ENCODE measurements around the gene UBTF. TPM values are rescaled to one million over a fixed set of nuclear protein-coding genes. Genes with fewer than 3 reads are reported as not detected.

UBTF gene
- total and polyA plus RNA-seq, 9 of the 15 experiments (the other 6 are each of a cell fraction or from before 2014, with no cell fraction given), result 1.2 to 113 (median 83.6) TPM

DNA sequence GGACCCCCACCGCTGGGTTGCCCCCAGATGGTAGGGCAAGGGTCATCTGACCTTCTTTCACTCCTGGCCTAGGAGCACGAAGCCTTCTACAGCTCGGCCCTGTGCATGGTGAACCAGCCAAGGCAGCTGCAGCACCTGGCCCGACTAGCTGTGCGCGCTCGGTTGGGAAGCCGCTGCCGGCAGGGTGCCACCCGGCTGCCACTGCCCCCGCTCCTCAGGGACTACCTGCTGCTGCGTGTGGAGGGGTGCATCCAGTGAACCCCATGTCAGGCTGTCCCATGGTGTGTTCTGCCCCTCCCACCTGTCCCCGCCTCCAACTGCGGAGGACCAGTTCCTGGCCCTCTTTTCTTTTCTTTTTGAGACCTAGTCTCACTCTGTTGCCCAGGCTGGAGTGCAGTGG, 41.3 kb downstream of the UBTF start:
- 0 out of 4 replicates have a peak overlapping the region, but pooled peaks of 1 of the 2 experiments have one; percentile 45 for H3K9ac ChIP-seq (ENCODE audit: insufficient read depth in 1 of 2, low read depth in 2 of 2, low read length in 2 of 2)
- DNase-seq (ENCODE audit: extremely low read depth in 1 of 4, low spot score in 3 of 4) (no peak), ATAC-seq (no peak; the same call in 1 of the 3 replicates), FAIRE-seq (no peak)
- H3K36me3 ChIP-seq (ENCODE audit: control insufficient read depth, insufficient read depth, low read length), result peaks cover 46% of the 10 kb centered on the region; the same call in 2 of the 3 replicates
- no peak overlapping the region for H3K27ac ChIP-seq (ENCODE audit: extremely low read depth, low read depth, low read length)
- H4K20me1 ChIP-seq (replicated peaks; ENCODE audit: control insufficient read depth, insufficient read depth, low read length), result no peaks in the 10 kb centered on the region
- POLR2A ChIA-PET, result interaction anchor here (0.6 to 3.2 kb wide), 3 partner anchors 9 to 66 kb away, joined by 3 to 10 read pairs (median 3); partner anchors contain the start of gene TMUB2
- no peaks in the 10 kb centered on the region for H3K9me3 ChIP-seq (replicated peaks; ENCODE audit: control insufficient read depth, insufficient read depth, low read depth, low read length)
- in situ Hi-C loops (cut with MboI) (no loop called here), intact Hi-C loops (cut with micrococcal nuclease) (no loop called here)
- WGBS (ENCODE audit: insufficient coverage, low coverage, missing lambda C conversion rate), result 97% methylated on average over 12 of the region's 14 CpGs
- H3K4me1 ChIP-seq (replicated peaks in 1 of 2; ENCODE audit: control insufficient read depth in 2 of 2, insufficient read depth in 2 of 2, low read length in 2 of 2), result peaks cover 1 to 11% of the 10 kb centered on the region in 2 experiments; a peak in 1 of 5 replicates
- no peak overlapping the region for H3K4me3 ChIP-seq
- BruUV-seq (replicated peaks), result no TSS peak
- H2AFZ ChIP-seq (ENCODE audit: low read depth, low read length), result no peak overlapping the region
- CTCF ChIA-PET (ENCODE audit: low intra/inter-chr PET ratio), result no interaction called here
- H3K9me1 ChIP-seq (ENCODE audit: control insufficient read depth, insufficient read depth, low read length), result no peaks in the 10 kb centered on the region
- TF ChIP-seq KLF1 (tag; IDR thresholded peaks at IDR 0.05) (no peak), ZEB2 (IDR thresholded peaks at IDR 0.05) (no peak), RBFOX2 (IDR thresholded peaks at IDR 0.05; ENCODE audit: low read depth, low read length) (peak; percentile 38; the same call in 1 of the 2 replicates), POLR2G (IDR thresholded peaks at IDR 0.05; ENCODE audit: low read depth, low read length) (peak; percentile 40; the same call in 1 of the 2 replicates)
- TF ChIP-seq, protein P1, sequence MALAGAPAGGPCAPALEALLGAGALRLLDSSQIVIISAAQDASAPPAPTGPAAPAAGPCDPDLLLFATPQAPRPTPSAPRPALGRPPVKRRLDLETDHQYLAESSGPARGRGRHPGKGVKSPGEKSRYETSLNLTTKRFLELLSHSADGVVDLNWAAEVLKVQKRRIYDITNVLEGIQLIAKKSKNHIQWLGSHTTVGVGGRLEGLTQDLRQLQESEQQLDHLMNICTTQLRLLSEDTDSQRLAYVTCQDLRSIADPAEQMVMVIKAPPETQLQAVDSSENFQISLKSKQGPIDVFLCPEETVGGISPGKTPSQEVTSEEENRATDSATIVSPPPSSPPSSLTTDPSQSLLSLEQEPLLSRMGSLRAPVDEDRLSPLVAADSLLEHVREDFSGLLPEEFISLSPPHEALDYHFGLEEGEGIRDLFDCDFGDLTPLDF (CRISPR knock-in tag; IDR thresholded peaks at IDR 0.05), result no peak
- TF ChIP-seq, protein P2, sequence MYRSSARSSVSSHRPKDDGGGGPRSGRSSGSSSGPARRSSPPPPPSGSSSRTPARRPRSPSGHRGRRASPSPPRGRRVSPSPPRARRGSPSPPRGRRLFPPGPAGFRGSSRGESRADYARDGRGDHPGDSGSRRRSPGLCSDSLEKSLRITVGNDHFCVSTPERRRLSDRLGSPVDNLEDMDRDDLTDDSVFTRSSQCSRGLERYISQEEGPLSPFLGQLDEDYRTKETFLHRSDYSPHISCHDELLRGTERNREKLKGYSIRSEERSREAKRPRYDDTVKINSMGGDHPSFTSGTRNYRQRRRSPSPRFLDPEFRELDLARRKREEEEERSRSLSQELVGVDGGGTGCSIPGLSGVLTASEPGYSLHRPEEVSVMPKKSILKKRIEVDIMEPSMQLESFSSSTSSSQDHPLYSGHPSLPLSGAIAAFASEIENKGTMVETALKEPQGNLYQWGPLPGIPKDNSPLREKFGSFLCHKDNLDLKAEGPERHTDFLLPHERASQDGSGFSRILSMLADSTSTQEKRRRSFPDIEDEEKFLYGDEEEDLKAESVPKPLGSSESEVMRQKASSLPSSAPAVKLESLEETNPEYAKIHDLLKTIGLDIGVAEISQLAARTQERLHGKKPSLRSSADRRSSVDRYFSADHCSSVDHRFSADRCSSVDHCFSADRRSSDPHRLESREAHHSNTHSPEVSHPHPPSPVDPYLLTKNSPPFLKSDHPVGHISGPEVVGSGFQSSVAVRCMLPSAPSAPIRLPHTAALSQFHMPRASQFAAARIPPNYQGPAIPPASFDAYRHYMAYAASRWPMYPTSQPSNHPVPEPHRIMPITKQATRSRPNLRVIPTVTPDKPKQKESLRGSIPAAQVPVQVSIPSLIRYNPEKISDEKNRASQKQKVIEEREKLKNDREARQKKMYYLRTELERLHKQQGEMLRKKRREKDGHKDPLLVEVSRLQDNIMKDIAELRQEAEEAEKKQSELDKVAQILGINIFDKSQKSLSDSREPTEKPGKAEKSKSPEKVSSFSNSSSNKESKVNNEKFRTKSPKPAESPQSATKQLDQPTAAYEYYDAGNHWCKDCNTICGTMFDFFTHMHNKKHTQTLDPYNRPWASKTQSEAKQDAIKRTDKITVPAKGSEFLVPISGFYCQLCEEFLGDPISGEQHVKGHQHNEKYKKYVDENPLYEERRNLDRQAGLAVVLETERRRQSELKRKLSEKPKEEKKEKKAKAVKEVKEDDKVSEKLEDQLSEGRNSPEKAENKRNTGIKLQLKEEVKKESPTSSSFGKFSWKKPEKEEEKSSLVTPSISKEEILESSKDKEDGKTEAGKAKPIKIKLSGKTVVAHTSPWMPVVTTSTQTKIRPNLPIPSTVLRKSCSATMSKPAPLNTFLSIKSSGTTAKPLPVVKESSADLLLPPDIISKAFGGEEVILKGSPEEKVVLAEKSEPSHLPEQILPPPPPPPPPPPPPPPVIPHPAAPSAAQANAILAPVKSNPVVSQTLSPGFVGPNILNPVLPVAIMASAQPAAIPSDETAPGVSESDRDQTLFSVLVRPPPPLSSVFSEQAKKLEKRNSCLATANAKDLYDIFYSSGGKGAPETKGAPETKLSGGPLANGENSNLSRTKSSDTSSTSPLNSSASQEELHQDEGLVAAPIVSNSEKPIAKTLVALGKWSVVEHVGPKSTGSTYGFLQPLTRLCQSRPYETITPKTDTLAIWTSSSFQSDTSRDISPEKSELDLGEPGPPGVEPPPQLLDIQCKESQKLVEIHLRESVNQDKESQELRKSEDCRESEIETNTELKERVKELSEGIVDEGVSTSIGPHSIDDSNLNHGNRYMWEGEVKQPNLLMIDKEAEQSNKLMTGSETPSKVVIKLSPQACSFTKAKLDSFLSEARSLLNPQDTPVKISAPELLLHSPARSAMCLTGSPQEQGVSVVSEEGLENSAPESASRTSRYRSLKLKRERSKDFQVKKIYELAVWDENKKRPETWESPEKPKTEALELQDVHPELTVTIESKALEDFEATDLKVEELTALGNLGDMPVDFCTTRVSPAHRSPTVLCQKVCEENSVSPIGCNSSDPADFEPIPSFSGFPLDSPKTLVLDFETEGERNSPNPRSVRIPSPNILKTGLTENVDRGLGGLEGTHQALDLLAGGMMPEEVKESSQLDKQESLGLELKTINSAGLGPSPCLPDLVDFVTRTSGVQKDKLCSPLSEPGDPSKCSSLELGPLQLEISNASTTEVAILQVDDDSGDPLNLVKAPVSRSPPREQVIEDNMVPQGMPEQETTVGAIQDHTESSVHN (IDR thresholded peaks at IDR 0.05; ENCODE audit: borderline replicate concordance in 1 of 2, low read depth in 1 of 2), result no peak
- TF ChIP-seq, protein P3, sequence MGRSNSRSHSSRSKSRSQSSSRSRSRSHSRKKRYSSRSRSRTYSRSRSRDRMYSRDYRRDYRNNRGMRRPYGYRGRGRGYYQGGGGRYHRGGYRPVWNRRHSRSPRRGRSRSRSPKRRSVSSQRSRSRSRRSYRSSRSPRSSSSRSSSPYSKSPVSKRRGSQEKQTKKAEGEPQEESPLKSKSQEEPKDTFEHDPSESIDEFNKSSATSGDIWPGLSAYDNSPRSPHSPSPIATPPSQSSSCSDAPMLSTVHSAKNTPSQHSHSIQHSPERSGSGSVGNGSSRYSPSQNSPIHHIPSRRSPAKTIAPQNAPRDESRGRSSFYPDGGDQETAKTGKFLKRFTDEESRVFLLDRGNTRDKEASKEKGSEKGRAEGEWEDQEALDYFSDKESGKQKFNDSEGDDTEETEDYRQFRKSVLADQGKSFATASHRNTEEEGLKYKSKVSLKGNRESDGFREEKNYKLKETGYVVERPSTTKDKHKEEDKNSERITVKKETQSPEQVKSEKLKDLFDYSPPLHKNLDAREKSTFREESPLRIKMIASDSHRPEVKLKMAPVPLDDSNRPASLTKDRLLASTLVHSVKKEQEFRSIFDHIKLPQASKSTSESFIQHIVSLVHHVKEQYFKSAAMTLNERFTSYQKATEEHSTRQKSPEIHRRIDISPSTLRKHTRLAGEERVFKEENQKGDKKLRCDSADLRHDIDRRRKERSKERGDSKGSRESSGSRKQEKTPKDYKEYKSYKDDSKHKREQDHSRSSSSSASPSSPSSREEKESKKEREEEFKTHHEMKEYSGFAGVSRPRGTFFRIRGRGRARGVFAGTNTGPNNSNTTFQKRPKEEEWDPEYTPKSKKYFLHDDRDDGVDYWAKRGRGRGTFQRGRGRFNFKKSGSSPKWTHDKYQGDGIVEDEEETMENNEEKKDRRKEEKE (IDR thresholded peaks at IDR 0.05; ENCODE audit: borderline replicate concordance in 1 of 2, control insufficient read depth in 1 of 2, low read depth in 2 of 2, low read length in 1 of 2), result no peak
- H3K27me3 ChIP-seq (ENCODE audit: control insufficient read depth in 2 of 2, insufficient read depth in 2 of 2, low read length in 2 of 2), result no peaks in the 10 kb centered on the region
- H3K79me2 ChIP-seq (ENCODE audit: control insufficient read depth, insufficient read depth, low read length), result peaks cover 14% of the 10 kb centered on the region
- no peak overlapping the region for H3K4me2 ChIP-seq (ENCODE audit: insufficient read depth, low read length)

Data from K562 (cell line).